Ovary (tissue), 3 donors: ENCODE data around the gene SCD.

ENCODE experiments used
- POLR2A ChIP-seq: fragments of 450-650 bp; IDR thresholded peaks from one replicate; pipeline ENCODE4 v1.6.1; 2017; ENCODE audit warnings: antibody characterized with exemption, mild to moderate bottlenecking, moderate library complexity
- TF ChIP-seq, protein P1 (sequence below), 3 donors: fragments of 450-650 bp in 2 of 3; fragments of 200-600 bp in 1 of 3; IDR thresholded peaks; one replicate each; pipeline versions ENCODE4 v1.5.1 to v1.8.0; 2016 to 2022; ENCODE audit warnings: antibody characterized with exemption in 3 of 3, mild to moderate bottlenecking in 1 of 3
- donor health status: DM: no; HTN: no; CAD: no.

DNA sequence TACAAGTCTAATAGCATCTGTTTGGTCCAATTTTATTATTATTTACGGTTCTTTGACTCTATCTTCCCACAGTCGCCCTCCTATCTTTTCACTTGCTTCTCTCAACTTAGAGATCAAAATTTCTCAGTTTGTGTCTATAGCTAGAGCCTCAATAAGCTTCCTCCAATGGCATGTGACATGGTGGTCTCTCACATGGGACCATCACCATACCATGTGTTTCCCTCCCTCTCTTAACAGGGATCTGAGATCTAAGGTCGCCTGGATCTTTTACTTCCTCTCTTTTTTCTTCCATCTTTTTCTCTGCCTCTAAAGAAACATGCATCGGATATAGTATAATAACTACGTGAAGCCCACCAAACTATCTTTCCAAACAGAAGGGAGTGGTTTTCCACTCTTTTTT, 18.8 kb upstream of the SCD start:
- TF ChIP-seq, protein P1, sequence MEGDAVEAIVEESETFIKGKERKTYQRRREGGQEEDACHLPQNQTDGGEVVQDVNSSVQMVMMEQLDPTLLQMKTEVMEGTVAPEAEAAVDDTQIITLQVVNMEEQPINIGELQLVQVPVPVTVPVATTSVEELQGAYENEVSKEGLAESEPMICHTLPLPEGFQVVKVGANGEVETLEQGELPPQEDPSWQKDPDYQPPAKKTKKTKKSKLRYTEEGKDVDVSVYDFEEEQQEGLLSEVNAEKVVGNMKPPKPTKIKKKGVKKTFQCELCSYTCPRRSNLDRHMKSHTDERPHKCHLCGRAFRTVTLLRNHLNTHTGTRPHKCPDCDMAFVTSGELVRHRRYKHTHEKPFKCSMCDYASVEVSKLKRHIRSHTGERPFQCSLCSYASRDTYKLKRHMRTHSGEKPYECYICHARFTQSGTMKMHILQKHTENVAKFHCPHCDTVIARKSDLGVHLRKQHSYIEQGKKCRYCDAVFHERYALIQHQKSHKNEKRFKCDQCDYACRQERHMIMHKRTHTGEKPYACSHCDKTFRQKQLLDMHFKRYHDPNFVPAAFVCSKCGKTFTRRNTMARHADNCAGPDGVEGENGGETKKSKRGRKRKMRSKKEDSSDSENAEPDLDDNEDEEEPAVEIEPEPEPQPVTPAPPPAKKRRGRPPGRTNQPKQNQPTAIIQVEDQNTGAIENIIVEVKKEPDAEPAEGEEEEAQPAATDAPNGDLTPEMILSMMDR (IDR thresholded peaks at IDR 0.05) = no peak
- TF ChIP-seq POLR2A = no peak
